GM19025 (cell line): ENCODE results near the gene CEACAM8.
"Not testable (repeated sequence)": the region's sequence is repeated elsewhere in the genome, so short reads cannot be mapped to it uniquely, and the experiment has no call there.

Source experiments
- ATAC-seq: cut with Tn5 transposase; IDR thresholded peaks from one replicate; pipeline ENCODE4 v1.9.1; 2021; ENCODE audit warnings: mild to moderate bottlenecking, low read depth, moderate library complexity; ENCODE audit not compliant: unreplicated experiment

CEACAM8 gene

GRCh38 chr19:42546831-42547500 is 47.8 kb downstream of the CEACAM8 start:
- no peak for ATAC-seq

GRCh38 chr19:42544146-42544545 is 50.6 kb downstream of the CEACAM8 start:
- no peak for ATAC-seq

- ATAC-seq = no peak
Measured at GRCh38 chr19:42542791-42543190, 51.9 kb downstream of the CEACAM8 start.

GRCh38 chr19:42540071-42540553 is 54.6 kb downstream of the CEACAM8 start:
- ATAC-seq = no peak

- no peak for ATAC-seq
Measured at GRCh38 chr19:42538841-42539709, 55.6 kb downstream of the CEACAM8 start.

GRCh38 chr19:42535276-42535675 is 59.4 kb downstream of the CEACAM8 start:
- not testable (repeated sequence) for ATAC-seq

GRCh38 chr19:42534391-42534790 is 60.3 kb downstream of the CEACAM8 start:
- no peak for ATAC-seq

- ATAC-seq = no peak
Measured at GRCh38 chr19:42532891-42533290, 61.8 kb downstream of the CEACAM8 start.

GRCh38 chr19:42531313-42531712 is 63.4 kb downstream of the CEACAM8 start:
- ATAC-seq = no peak
